Liver (tissue), 9 donors: ENCODE measurements around the gene TIAM2. TPM values are rescaled to one million over a fixed set of nuclear protein-coding genes. Genes with fewer than 3 reads are reported as not detected.

Source experiments
- DNase-seq: peaks from one replicate; pipeline ENCODE4 v3.0.0-alpha.2; 2017; ENCODE audit warnings: low spot score
- H3K27ac ChIP-seq, 2 donors: one replicate each; pipeline ENCODE4 v1.7.0; 2013; ENCODE audit warnings: inconsistent platforms in 2 of 2, low read length in 2 of 2, control low read depth in 1 of 2, low read depth in 1 of 2, mild to moderate bottlenecking in 1 of 2
- H3K27me3 ChIP-seq, 4 donors: one replicate each; pipeline versions ENCODE4 v1.6.1 to v1.7.0; 2013; ENCODE audit warnings: low read length in 3 of 4, inconsistent platforms in 1 of 4, mild to moderate bottlenecking in 1 of 4, moderate library complexity in 1 of 4; ENCODE audit not compliant: control insufficient read depth in 4 of 4, insufficient read depth in 4 of 4
- H3K36me3 ChIP-seq, 4 donors: one replicate each; pipeline versions ENCODE4 v1.6.1 to v1.7.0; 2013; ENCODE audit warnings: low read length in 3 of 4, mild to moderate bottlenecking in 3 of 4, low read depth in 1 of 4, moderate library complexity in 1 of 4; ENCODE audit not compliant: control insufficient read depth in 4 of 4, insufficient read depth in 3 of 4
- H3K4me1 ChIP-seq, 4 donors: one replicate each; pipeline versions ENCODE4 v1.6.1 to v1.7.0; 2013; ENCODE audit warnings: low read length in 3 of 4, mild to moderate bottlenecking in 3 of 4, moderate library complexity in 1 of 4; ENCODE audit not compliant: control insufficient read depth in 4 of 4, insufficient read depth in 4 of 4
- H3K4me3 ChIP-seq, 3 donors: one replicate each; pipeline versions ENCODE4 v1.6.1 to v1.7.0; 2013; ENCODE audit warnings: low read length in 3 of 3, control low read depth in 1 of 3, low read depth in 1 of 3, mild to moderate bottlenecking in 1 of 3
- H3K9ac ChIP-seq, 2 donors: one replicate each; pipeline ENCODE4 v1.7.0; 2013; ENCODE audit warnings: low read length in 2 of 2, mild to moderate bottlenecking in 2 of 2, moderate library complexity in 2 of 2, control low read depth in 1 of 2, low read depth in 1 of 2
- H3K9me3 ChIP-seq, 4 donors: one replicate each; pipeline versions ENCODE4 v1.6.1 to v1.7.0; 2013; ENCODE audit warnings: low read length in 3 of 4; ENCODE audit not compliant: control insufficient read depth in 4 of 4
- EGR1 ChIP-seq, 2 donors: IDR thresholded peaks; 2 replicates each; pipeline ENCODE4 v1.6.1; 2016 to 2018; ENCODE audit warnings: antibody characterized with exemption in 2 of 2, low read depth in 2 of 2
- FOXA1 ChIP-seq: IDR thresholded peaks from 2 replicates; pipeline ENCODE4 v1.6.1; 2016; ENCODE audit warnings: antibody characterized with exemption
- FOXA2 ChIP-seq: IDR thresholded peaks from 2 replicates; pipeline ENCODE4 v1.6.1; 2016; ENCODE audit warnings: antibody characterized with exemption
- GABPA ChIP-seq, 2 donors: IDR thresholded peaks in 1 of 2; conservative IDR thresholded peaks in 1 of 2; 2 replicates each; pipeline ENCODE4 v1.6.1; 2016; ENCODE audit warnings: antibody characterized with exemption in 2 of 2, mild to moderate bottlenecking in 1 of 2, moderate library complexity in 1 of 2
- HNF4A ChIP-seq, 2 donors: conservative IDR thresholded peaks; 2 replicates each; pipeline ENCODE4 v1.6.1; 2016; ENCODE audit warnings: antibody characterized with exemption in 2 of 2, mild to moderate bottlenecking in 2 of 2
- HNF4G ChIP-seq: IDR thresholded peaks from 2 replicates; pipeline ENCODE4 v1.6.1; 2016; ENCODE audit warnings: antibody characterized with exemption
- JUND ChIP-seq, 2 donors: IDR thresholded peaks; 2 replicates each; pipeline ENCODE4 v1.6.1; 2016; ENCODE audit warnings: antibody characterized with exemption in 2 of 2
- NR2F2 ChIP-seq: IDR thresholded peaks from 2 replicates; pipeline ENCODE4 v1.6.1; 2016; ENCODE audit warnings: antibody characterized with exemption
- RAD21 ChIP-seq, 2 donors: IDR thresholded peaks; 2 replicates each; pipeline ENCODE4 v1.6.1; 2016; ENCODE audit warnings: antibody characterized with exemption in 2 of 2, mild to moderate bottlenecking in 2 of 2
- RXRA ChIP-seq, 2 donors: IDR thresholded peaks; 2 replicates each; pipeline ENCODE4 v1.6.1; 2017 to 2018; ENCODE audit warnings: antibody characterized with exemption in 2 of 2, mild to moderate bottlenecking in 1 of 2
- SP1 ChIP-seq: IDR thresholded peaks from 2 replicates; pipeline ENCODE4 v1.6.1; 2018; ENCODE audit warnings: antibody characterized with exemption, mild to moderate bottlenecking
- TAF1 ChIP-seq: conservative IDR thresholded peaks from 2 replicates; pipeline ENCODE4 v1.6.1; 2016; ENCODE audit warnings: antibody characterized with exemption, mild to moderate bottlenecking
- YY1 ChIP-seq: IDR thresholded peaks from 2 replicates; pipeline ENCODE4 v1.6.1; 2016; ENCODE audit warnings: antibody characterized with exemption, mild to moderate bottlenecking
- WGBS: extraction: QIAGEN DNeasy Blood & Tissue Kit; methylation state at CpG from one replicate; pipeline ENCODE4 v1.1.7; 2013; 5-methylcytosine and 5-hydroxymethylcytosine counted together
- polyA plus RNA-seq, 2 donors: library from polyadenylated mRNA; stranded (reverse) in 1 of 2; unstranded in 1 of 2; fragments of 200-250 nt in 1 of 2; fragments of >200 nt in 1 of 2; fragmentation: Nextera tagmentation in 1 of 2; extraction: Ambion mirVana in 1 of 2; gene quantifications; one replicate each; pipeline versions ENCODE4 v1.2.1 to v1.2.3, GENCODE V29; 2013 to 2015
- total RNA-seq, 2 donors: library from RNA; depleted of rRNA; stranded (reverse); fragments of >200 nt; gene quantifications; one replicate each; pipeline ENCODE4 v1.2.3, GENCODE V29; 2014
- TF ChIP-seq, protein P1 (sequence below): IDR thresholded peaks from 2 replicates; pipeline ENCODE4 v1.6.1; 2016; ENCODE audit warnings: antibody characterized with exemption
- TF ChIP-seq, protein P2 (sequence below): IDR thresholded peaks from 2 replicates; pipeline ENCODE4 v1.6.1; 2016; ENCODE audit warnings: antibody characterized with exemption, mild to moderate bottlenecking
- TF ChIP-seq, protein P3 (sequence below): IDR thresholded peaks from 2 replicates; pipeline ENCODE4 v1.6.1; 2016; ENCODE audit warnings: antibody characterized with exemption
- TF ChIP-seq, protein P4 (sequence below): fragments of 150-350 bp; IDR thresholded peaks from 2 replicates; pipeline ENCODE4 v1.5.1; 2017; ENCODE audit warnings: improper control_type of control experiment, low read depth, low read length; ENCODE audit not compliant: missing input control
- TF ChIP-seq, protein P5 (sequence below): IDR thresholded peaks from 2 replicates; pipeline ENCODE4 v1.6.1; 2016; ENCODE audit warnings: antibody characterized with exemption
- donor health status: healthy.
- donor health status: healthy.
- donor health status: healthy.
- donor health status: healthy.
- donor health status: healthy.

TIAM2 gene
- total and polyA plus RNA-seq, 4 donors: 0.62 to 3.7 (median 2.4) TPM

DNA sequence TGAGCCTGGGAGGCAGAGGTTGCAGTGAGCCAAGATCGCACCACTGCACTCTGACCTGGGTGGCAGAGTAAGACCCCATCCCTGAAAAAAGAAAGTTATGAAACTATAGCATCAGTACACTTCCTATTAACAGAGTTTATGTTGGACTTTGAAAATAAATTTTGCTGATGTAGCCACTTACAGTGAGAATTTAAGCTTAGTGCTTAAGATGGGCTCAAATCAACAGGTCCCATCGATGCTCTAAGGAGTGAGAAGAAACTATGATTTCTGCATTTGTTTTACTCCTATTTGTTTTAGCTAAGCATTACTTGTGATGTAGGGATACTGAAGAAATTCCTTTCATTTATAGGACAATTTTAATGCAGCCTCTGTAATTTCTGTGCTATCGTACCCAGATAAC is 175.4 kb downstream of the TIAM2 start (continued):
- TF ChIP-seq, protein P1, sequence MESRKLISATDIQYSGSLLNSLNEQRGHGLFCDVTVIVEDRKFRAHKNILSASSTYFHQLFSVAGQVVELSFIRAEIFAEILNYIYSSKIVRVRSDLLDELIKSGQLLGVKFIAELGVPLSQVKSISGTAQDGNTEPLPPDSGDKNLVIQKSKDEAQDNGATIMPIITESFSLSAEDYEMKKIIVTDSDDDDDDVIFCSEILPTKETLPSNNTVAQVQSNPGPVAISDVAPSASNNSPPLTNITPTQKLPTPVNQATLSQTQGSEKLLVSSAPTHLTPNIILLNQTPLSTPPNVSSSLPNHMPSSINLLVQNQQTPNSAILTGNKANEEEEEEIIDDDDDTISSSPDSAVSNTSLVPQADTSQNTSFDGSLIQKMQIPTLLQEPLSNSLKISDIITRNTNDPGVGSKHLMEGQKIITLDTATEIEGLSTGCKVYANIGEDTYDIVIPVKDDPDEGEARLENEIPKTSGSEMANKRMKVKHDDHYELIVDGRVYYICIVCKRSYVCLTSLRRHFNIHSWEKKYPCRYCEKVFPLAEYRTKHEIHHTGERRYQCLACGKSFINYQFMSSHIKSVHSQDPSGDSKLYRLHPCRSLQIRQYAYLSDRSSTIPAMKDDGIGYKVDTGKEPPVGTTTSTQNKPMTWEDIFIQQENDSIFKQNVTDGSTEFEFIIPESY: no peak

DNA sequence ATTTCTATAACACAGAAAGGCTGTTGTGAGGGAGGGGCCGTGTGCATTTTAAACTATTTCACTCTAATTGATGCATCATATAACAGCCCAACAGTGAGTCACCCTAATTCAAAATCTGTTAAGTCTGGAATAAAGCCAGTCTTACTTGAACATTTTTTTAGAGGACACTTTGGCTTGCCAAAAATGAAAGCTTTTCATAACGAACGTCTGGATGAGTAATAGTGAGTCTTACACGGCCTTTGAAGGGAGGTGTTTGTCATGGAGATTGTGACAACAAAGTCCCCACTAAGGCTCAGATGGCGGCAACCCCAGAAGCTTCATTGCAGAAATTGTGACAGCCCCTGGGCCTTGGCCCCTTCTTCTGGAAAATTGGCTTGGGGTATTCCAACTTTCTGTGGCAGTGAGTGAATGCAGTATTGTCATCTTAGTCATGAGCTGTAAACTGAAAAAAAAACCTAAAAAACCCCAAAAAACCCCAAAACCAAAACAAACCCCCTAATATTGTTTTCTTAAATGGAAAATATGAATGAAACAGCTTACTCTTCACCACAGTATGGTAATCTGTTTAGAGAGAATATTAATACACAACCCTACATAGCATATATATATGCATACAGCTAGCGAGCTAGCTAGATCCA is 176.1 kb downstream of the TIAM2 start:
- Histone ChIP-seq H3K36me3 (no peaks in the 10 kb centered on the region), H3K4me1 (no peaks in the 10 kb centered on the region), H3K27me3 (no peaks in the 10 kb centered on the region), H3K27ac (peak overlapping the region in 1 of 2 donors; percentile 16), H3K9me3 (no peaks in the 10 kb centered on the region), H3K9ac (no peak overlapping the region), H3K4me3 (no peak overlapping the region)
- 56% methylated on average over 6 of the region's 6 CpGs for WGBS
- DNase-seq: no peak
- TF ChIP-seq FOXA1: no peak
- no peak for TF ChIP-seq JUND (IDR thresholded peaks at IDR 0.05)
- TF ChIP-seq, protein P2, sequence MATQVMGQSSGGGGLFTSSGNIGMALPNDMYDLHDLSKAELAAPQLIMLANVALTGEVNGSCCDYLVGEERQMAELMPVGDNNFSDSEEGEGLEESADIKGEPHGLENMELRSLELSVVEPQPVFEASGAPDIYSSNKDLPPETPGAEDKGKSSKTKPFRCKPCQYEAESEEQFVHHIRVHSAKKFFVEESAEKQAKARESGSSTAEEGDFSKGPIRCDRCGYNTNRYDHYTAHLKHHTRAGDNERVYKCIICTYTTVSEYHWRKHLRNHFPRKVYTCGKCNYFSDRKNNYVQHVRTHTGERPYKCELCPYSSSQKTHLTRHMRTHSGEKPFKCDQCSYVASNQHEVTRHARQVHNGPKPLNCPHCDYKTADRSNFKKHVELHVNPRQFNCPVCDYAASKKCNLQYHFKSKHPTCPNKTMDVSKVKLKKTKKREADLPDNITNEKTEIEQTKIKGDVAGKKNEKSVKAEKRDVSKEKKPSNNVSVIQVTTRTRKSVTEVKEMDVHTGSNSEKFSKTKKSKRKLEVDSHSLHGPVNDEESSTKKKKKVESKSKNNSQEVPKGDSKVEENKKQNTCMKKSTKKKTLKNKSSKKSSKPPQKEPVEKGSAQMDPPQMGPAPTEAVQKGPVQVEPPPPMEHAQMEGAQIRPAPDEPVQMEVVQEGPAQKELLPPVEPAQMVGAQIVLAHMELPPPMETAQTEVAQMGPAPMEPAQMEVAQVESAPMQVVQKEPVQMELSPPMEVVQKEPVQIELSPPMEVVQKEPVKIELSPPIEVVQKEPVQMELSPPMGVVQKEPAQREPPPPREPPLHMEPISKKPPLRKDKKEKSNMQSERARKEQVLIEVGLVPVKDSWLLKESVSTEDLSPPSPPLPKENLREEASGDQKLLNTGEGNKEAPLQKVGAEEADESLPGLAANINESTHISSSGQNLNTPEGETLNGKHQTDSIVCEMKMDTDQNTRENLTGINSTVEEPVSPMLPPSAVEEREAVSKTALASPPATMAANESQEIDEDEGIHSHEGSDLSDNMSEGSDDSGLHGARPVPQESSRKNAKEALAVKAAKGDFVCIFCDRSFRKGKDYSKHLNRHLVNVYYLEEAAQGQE: no peak
- TF ChIP-seq, protein P3, sequence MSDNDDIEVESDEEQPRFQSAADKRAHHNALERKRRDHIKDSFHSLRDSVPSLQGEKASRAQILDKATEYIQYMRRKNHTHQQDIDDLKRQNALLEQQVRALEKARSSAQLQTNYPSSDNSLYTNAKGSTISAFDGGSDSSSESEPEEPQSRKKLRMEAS: no peak
- no peak for TF ChIP-seq FOXA2
- TF ChIP-seq RXRA (IDR thresholded peaks at IDR 0.05): no peak
- TF ChIP-seq TAF1: no peak
- TF ChIP-seq, protein P4, sequence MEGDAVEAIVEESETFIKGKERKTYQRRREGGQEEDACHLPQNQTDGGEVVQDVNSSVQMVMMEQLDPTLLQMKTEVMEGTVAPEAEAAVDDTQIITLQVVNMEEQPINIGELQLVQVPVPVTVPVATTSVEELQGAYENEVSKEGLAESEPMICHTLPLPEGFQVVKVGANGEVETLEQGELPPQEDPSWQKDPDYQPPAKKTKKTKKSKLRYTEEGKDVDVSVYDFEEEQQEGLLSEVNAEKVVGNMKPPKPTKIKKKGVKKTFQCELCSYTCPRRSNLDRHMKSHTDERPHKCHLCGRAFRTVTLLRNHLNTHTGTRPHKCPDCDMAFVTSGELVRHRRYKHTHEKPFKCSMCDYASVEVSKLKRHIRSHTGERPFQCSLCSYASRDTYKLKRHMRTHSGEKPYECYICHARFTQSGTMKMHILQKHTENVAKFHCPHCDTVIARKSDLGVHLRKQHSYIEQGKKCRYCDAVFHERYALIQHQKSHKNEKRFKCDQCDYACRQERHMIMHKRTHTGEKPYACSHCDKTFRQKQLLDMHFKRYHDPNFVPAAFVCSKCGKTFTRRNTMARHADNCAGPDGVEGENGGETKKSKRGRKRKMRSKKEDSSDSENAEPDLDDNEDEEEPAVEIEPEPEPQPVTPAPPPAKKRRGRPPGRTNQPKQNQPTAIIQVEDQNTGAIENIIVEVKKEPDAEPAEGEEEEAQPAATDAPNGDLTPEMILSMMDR: no peak
- TF ChIP-seq RAD21 (IDR thresholded peaks at IDR 0.05): no peak
- no peak for TF ChIP-seq YY1
- TF ChIP-seq NR2F2: no peak
- TF ChIP-seq GABPA (IDR thresholded peaks at IDR 0.05 in 1 of 2, conservative IDR thresholded peaks at IDR 0.05 in 1 of 2): no peak
- no peak for TF ChIP-seq EGR1 (IDR thresholded peaks at IDR 0.05; ENCODE audit: low read depth in 2 of 2)
- TF ChIP-seq HNF4G: no peak
- no peak for TF ChIP-seq SP1
- TF ChIP-seq, protein P1: no peak
- no peak for TF ChIP-seq HNF4A (conservative IDR thresholded peaks at IDR 0.05)
- TF ChIP-seq, protein P5, sequence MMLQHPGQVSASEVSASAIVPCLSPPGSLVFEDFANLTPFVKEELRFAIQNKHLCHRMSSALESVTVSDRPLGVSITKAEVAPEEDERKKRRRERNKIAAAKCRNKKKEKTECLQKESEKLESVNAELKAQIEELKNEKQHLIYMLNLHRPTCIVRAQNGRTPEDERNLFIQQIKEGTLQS: no peak
